A549 (cell line): ENCODE data around the gene GPRC5D. TPM values are rescaled to one million over a fixed set of nuclear protein-coding genes. Genes with fewer than 3 reads are reported as not detected.

ENCODE experiments used
- ATAC-seq, 2 experiments: fragments of 200-7000 bp in 1 of 2; fragments of >200 bp in 1 of 2; cut with Nextera tagmentation in 1 of 2; cut with Tn5 transposase in 1 of 2; 3 replicates each; pipeline versions ENCODE4 v1.8.0 to v1.9.1; 2018 to 2020; ENCODE audit warnings: mild to moderate bottlenecking in 1 of 2, moderate library complexity in 1 of 2
- CTCF ChIA-PET: fragments of 300-600 bp; sonication (Branson Sonifier 250); formaldehyde crosslinking; extraction: SDS; loops from one replicate; lab custom pipeline; 2021; ENCODE audit warnings: antibody characterized with exemption, inconsistent platforms; lab: Yijun Ruan, JAX
- POLR2A ChIA-PET: fragments of 350-600 bp; formaldehyde crosslinking; extraction: SDS; loops from one replicate; lab custom pipeline; 2021; ENCODE audit warnings: antibody characterized with exemption, inconsistent platforms; lab: Yijun Ruan, JAX
- DNase-seq, 2 experiments: peaks; one replicate each; pipeline versions ENCODE4 v3.0.0 to v3.0.0-alpha.2; 2011 to 2016; ENCODE audit warnings: low read depth in 1 of 2, low spot score in 1 of 2
- FAIRE-seq: peaks from 2 replicates; lab custom pipeline; 2011; peaks lifted over from hg19 to GRCh38; lab: Jason Lieb, UNC
- H3K27ac ChIP-seq, 2 experiments: fragments of >200 bp; sonication (Bioruptor Twin); formaldehyde crosslinking; 3 replicates each; pipeline ENCODE4 v1.5.1; 2016 to 2017
- H3K4me1 ChIP-seq: fragments of >200 bp; sonication (Bioruptor Twin); formaldehyde crosslinking; 3 replicates; pipeline ENCODE4 v1.6.1; 2016
- H3K4me2 ChIP-seq: fragments of >200 bp; sonication (Bioruptor Twin); formaldehyde crosslinking; 3 replicates; pipeline ENCODE4 v1.6.1; 2016
- H3K4me3 ChIP-seq: fragments of >200 bp; sonication (Bioruptor Twin); formaldehyde crosslinking; 3 replicates; pipeline ENCODE4 v1.5.1; 2016
- H3K9me3 ChIP-seq: fragments of >200 bp; sonication (Bioruptor Twin); formaldehyde crosslinking; 3 replicates; pipeline ENCODE4 v1.6.1; 2016
- ATOH8 ChIP-seq: fragments of 250-450 bp; sonication (Bioruptor Pico); IDR thresholded peaks from 2 replicates; pipeline ENCODE4 v1.5.0; 2020; ENCODE audit warnings: low read depth, mild to moderate bottlenecking, moderate library complexity
- BCL3 ChIP-seq: fragments of >200 bp; sonication (Bioruptor Twin); formaldehyde crosslinking; IDR thresholded peaks from 3 replicates; pipeline ENCODE4 v1.6.1; 2016
- CHD4 ChIP-seq: fragments of 200-600 bp; sonication (generic); IDR thresholded peaks from 2 replicates; pipeline ENCODE4 v1.6.1; 2016; ENCODE audit warnings: antibody characterized with exemption, mild to moderate bottlenecking, borderline replicate concordance
- EHMT2 ChIP-seq: fragments of 200-600 bp; sonication (generic); IDR thresholded peaks from 2 replicates; pipeline ENCODE4 v1.6.1; 2016; ENCODE audit warnings: antibody characterized with exemption, low read depth, mild to moderate bottlenecking, moderate library complexity
- EP300 ChIP-seq, 2 experiments: fragments of >200 bp; sonication (Bioruptor Twin); formaldehyde crosslinking; IDR thresholded peaks; 2 replicates in 1 of 2; 3 replicates in 1 of 2; pipeline ENCODE4 v1.6.1; 2016 to 2017
- FOSB ChIP-seq: fragments of 250-450 bp; sonication (Bioruptor Pico); IDR thresholded peaks from 2 replicates; pipeline ENCODE4 v1.5.0; 2020; ENCODE audit warnings: mild to moderate bottlenecking, moderate library complexity
- FOXS1 ChIP-seq: fragments of 250-450 bp; sonication (Bioruptor Pico); IDR thresholded peaks from 2 replicates; pipeline ENCODE4 v1.5.0; 2020; ENCODE audit warnings: mild to moderate bottlenecking, moderate library complexity
- GATA3 ChIP-seq: IDR thresholded peaks from 2 replicates; pipeline ENCODE4 v1.6.1; 2012; ENCODE audit warnings: borderline replicate concordance
- JUNB ChIP-seq: fragments of >200 bp; sonication (Bioruptor Twin); formaldehyde crosslinking; IDR thresholded peaks from 2 replicates; pipeline ENCODE4 v1.6.1; 2016
- KDM5A ChIP-seq: fragments of 200-600 bp; sonication (generic); IDR thresholded peaks from 2 replicates; pipeline ENCODE4 v1.6.1; 2016; ENCODE audit warnings: antibody characterized with exemption, mild to moderate bottlenecking
- MAFK ChIP-seq: fragments of 450-650 bp; IDR thresholded peaks from 2 replicates; pipeline ENCODE4 v1.6.1; 2014; ENCODE audit not compliant: partially characterized antibody
- MAX ChIP-seq: IDR thresholded peaks from 2 replicates; pipeline ENCODE4 v1.6.1; 2012
- NFE2L2 ChIP-seq: fragments of 150-350 bp; conservative IDR thresholded peaks from 2 replicates; pipeline ENCODE4 v1.6.1; 2014; ENCODE audit warnings: low read length
- NPAS2 ChIP-seq: fragments of 250-450 bp; sonication (Bioruptor Pico); IDR thresholded peaks from 2 replicates; pipeline ENCODE4 v1.8.0; 2022; ENCODE audit warnings: mild to moderate bottlenecking, moderate library complexity, borderline replicate concordance
- POLR2A ChIP-seq: IDR thresholded peaks from 2 replicates; pipeline ENCODE4 v1.6.1; 2012; ENCODE audit warnings: mild to moderate bottlenecking, low read length
- RARB ChIP-seq: fragments of 250-450 bp; sonication (Bioruptor Pico); IDR thresholded peaks from 2 replicates; pipeline ENCODE4 v1.8.0; 2021; ENCODE audit warnings: mild to moderate bottlenecking, moderate library complexity
- REST ChIP-seq: fragments of 200-600 bp; sonication (generic); IDR thresholded peaks from 2 replicates; pipeline ENCODE4 v1.6.1; 2016; ENCODE audit warnings: antibody characterized with exemption, mild to moderate bottlenecking, moderate library complexity
- RNF2 ChIP-seq: fragments of 200-600 bp; sonication (generic); IDR thresholded peaks from 2 replicates; pipeline ENCODE4 v1.6.1; 2016; ENCODE audit warnings: low read depth, mild to moderate bottlenecking, antibody characterized with exemption, moderate library complexity, borderline replicate concordance
- SMC3 ChIP-seq: fragments of >200 bp; sonication (Bioruptor Twin); formaldehyde crosslinking; IDR thresholded peaks from 3 replicates; pipeline ENCODE4 v1.6.1; 2018; ENCODE audit warnings: inconsistent platforms
- ZFP36 ChIP-seq: fragments of 450-650 bp; IDR thresholded peaks from 2 replicates; pipeline ENCODE4 v1.6.1; 2014; ENCODE audit warnings: borderline replicate concordance; ENCODE audit not compliant: partially characterized antibody
- WGBS: methylation state at CpG from one replicate; pipeline ENCODE4 v1.1.6; 2017; ENCODE audit errors: missing lambda C conversion rate; 5-methylcytosine and 5-hydroxymethylcytosine counted together
- polyA plus RNA-seq, 4 experiments: library from polyadenylated mRNA; depleted of rRNA in 3 of 4; stranded (reverse); fragments of >200 nt; fragmentation: RNase III in 1 of 4; extraction: RNeasy Plus Mini Kit Qiagen cat#74134 plus additional on column Dnase treatment in 1 of 4; gene quantifications; 2 replicates in 3 of 4; 3 replicates in 1 of 4; pipeline ENCODE4 v1.2.3, GENCODE V29; 2011 to 2017
- TF ChIP-seq, protein P1 (sequence below): fragments of >200 bp; sonication (Bioruptor Twin); formaldehyde crosslinking; IDR thresholded peaks from 3 replicates; pipeline ENCODE4 v1.5.1; 2016
- TF ChIP-seq, protein P2 (sequence below): fragments of 150-350 bp; IDR thresholded peaks from 2 replicates; pipeline ENCODE4 v1.6.1; 2014; ENCODE audit warnings: low read depth, mild to moderate bottlenecking, low read length
- TF ChIP-seq, protein P3 (sequence below): IDR thresholded peaks from 2 replicates; pipeline ENCODE4 v1.6.1; 2012

The GPRC5D gene
- polyA plus RNA-seq, 2 of the 4 experiments (the other 2 are of a cell fraction) = not detected

DNA sequence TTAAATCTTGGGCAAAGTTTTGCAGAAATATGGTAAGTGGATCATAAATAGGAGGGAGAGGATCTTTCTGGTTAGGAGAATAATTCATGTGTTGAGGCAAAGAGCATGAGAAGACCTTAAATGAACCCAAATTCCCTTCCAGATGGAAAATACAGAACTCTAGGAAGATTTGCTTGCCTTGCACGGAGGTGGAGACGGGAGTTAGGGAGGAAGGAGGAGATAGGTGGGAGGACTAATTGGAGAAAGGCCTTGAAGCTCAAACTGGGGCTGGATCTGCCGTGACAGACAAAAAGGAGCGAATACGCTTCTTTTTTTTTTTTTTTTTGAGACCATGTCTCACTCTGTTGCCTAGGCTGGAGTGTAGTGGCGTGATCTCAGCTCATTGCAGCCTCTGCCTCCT is 54.7 kb downstream of the GPRC5D start:
- Histone ChIP-seq H3K27ac (peak overlapping the region in 1 of 2 experiments; percentile 85; a peak in 4 of 6 replicates), H3K4me3 (no peak overlapping the region), H3K4me2 (peak overlapping the region; percentile 89; the same call in 2 of the 3 replicates)
- ATAC-seq = no peak
- CTCF ChIA-PET = interaction anchor here (0.7 to 7.7 kb wide), 8 partner anchors 11 to 115 kb away, joined by 3 to 48 read pairs (median 7); partner anchors contain the start of gene DDX47
- 85% methylated on average over 6 of the region's 6 CpGs for WGBS
- no peak; the same call in 1 of the 2 replicates for TF ChIP-seq FOSB (CRISPR knock-in tag)
- TF ChIP-seq RNF2 = no peak
- TF ChIP-seq, protein P1, sequence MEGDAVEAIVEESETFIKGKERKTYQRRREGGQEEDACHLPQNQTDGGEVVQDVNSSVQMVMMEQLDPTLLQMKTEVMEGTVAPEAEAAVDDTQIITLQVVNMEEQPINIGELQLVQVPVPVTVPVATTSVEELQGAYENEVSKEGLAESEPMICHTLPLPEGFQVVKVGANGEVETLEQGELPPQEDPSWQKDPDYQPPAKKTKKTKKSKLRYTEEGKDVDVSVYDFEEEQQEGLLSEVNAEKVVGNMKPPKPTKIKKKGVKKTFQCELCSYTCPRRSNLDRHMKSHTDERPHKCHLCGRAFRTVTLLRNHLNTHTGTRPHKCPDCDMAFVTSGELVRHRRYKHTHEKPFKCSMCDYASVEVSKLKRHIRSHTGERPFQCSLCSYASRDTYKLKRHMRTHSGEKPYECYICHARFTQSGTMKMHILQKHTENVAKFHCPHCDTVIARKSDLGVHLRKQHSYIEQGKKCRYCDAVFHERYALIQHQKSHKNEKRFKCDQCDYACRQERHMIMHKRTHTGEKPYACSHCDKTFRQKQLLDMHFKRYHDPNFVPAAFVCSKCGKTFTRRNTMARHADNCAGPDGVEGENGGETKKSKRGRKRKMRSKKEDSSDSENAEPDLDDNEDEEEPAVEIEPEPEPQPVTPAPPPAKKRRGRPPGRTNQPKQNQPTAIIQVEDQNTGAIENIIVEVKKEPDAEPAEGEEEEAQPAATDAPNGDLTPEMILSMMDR = no peak
- no peak for TF ChIP-seq RARB (CRISPR knock-in tag)
- TF ChIP-seq FOXS1 (CRISPR knock-in tag) = no peak
- TF ChIP-seq, protein P2, sequence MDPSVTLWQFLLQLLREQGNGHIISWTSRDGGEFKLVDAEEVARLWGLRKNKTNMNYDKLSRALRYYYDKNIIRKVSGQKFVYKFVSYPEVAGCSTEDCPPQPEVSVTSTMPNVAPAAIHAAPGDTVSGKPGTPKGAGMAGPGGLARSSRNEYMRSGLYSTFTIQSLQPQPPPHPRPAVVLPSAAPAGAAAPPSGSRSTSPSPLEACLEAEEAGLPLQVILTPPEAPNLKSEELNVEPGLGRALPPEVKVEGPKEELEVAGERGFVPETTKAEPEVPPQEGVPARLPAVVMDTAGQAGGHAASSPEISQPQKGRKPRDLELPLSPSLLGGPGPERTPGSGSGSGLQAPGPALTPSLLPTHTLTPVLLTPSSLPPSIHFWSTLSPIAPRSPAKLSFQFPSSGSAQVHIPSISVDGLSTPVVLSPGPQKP = no peak
- TF ChIP-seq REST = no peak
- TF ChIP-seq ZFP36 = no peak
- TF ChIP-seq BCL3 = no peak
- no peak for TF ChIP-seq MAX
- no peak for TF ChIP-seq NPAS2 (CRISPR knock-in tag)
- TF ChIP-seq, all 56 proteins: peak for 0
- POLR2A ChIA-PET = no interaction called here
- DNase-seq = peak in 1 of 2 experiments; percentile 43
- H3K9me3 ChIP-seq = no peaks in the 10 kb centered on the region
- H3K4me1 ChIP-seq = peaks cover 83% of the 10 kb centered on the region
- FAIRE-seq = no peak

- Histone ChIP-seq H3K4me1 (peaks cover 73% of the 10 kb centered on the region), H3K4me3 (peak overlapping the region; percentile 27; the same call in 2 of the 3 replicates), H3K9me3 (no peaks in the 10 kb centered on the region), H3K27ac (peak overlapping the region; percentile 59 to 85), H3K4me2 (peak overlapping the region; percentile 89)
- peak in 1 of 2 experiments; percentile 60 for DNase-seq
- ChIA-PET CTCF (interaction anchor here (0.9 to 7.7 kb wide), 7 partner anchors 17 to 109 kb away, joined by 3 to 48 read pairs (median 7); partner anchors contain the start of gene DDX47), POLR2A (interaction anchor here (1.0 kb wide), 1 partner anchor 61 kb away, joined by 3 read pairs; no protein-coding TSS in a partner anchor)
- ATAC-seq = peak in 1 of 2 experiments; percentile 0; a peak in 1 of 6 replicates
- FAIRE-seq = no peak
- 0% methylated on average over 2 of the region's 2 CpGs for WGBS
- TF ChIP-seq POLR2A = no peak
- no peak for TF ChIP-seq RNF2
- no peak for TF ChIP-seq EHMT2
- no peak for TF ChIP-seq FOXS1 (CRISPR knock-in tag)
- TF ChIP-seq, protein P2 = no peak
- TF ChIP-seq SMC3 = no peak
- TF ChIP-seq, protein P3, sequence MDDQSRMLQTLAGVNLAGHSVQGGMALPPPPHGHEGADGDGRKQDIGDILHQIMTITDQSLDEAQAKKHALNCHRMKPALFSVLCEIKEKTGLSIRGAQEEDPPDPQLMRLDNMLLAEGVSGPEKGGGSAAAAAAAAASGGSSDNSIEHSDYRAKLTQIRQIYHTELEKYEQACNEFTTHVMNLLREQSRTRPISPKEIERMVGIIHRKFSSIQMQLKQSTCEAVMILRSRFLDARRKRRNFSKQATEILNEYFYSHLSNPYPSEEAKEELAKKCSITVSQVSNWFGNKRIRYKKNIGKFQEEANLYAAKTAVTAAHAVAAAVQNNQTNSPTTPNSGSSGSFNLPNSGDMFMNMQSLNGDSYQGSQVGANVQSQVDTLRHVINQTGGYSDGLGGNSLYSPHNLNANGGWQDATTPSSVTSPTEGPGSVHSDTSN = no peak
- peak; percentile 71; the same call in 1 of the 2 replicates for TF ChIP-seq GATA3
- peak in 1 of 2 experiments; percentile 39; a peak in 1 of 5 replicates for TF ChIP-seq EP300 (IDR thresholded peaks at IDR 0.05)
- TF ChIP-seq NFE2L2 = peak; percentile 39; the same call in 1 of the 2 replicates
- peak; percentile 82 for TF ChIP-seq JUNB
- TF ChIP-seq NPAS2 (CRISPR knock-in tag) = no peak
- no peak for TF ChIP-seq KDM5A
- peak; percentile 82 for TF ChIP-seq MAFK
- no peak for TF ChIP-seq ATOH8 (CRISPR knock-in tag)
- TF ChIP-seq CHD4 = no peak
These were observed 55.7 kb downstream of the GPRC5D start for GRCh38 chr12:12896260-12896659.
